ENCODE data around the gene KBTBD3.

KBTBD3 gene, protein sequence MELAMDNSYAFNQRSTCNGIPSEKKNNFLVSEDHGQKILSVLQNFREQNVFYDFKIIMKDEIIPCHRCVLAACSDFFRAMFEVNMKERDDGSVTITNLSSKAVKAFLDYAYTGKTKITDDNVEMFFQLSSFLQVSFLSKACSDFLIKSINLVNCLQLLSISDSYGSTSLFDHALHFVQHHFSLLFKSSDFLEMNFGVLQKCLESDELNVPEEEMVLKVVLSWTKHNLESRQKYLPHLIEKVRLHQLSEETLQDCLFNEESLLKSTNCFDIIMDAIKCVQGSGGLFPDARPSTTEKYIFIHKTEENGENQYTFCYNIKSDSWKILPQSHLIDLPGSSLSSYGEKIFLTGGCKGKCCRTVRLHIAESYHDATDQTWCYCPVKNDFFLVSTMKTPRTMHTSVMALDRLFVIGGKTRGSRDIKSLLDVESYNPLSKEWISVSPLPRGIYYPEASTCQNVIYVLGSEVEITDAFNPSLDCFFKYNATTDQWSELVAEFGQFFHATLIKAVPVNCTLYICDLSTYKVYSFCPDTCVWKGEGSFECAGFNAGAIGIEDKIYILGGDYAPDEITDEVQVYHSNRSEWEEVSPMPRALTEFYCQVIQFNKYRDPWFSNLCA

DNA sequence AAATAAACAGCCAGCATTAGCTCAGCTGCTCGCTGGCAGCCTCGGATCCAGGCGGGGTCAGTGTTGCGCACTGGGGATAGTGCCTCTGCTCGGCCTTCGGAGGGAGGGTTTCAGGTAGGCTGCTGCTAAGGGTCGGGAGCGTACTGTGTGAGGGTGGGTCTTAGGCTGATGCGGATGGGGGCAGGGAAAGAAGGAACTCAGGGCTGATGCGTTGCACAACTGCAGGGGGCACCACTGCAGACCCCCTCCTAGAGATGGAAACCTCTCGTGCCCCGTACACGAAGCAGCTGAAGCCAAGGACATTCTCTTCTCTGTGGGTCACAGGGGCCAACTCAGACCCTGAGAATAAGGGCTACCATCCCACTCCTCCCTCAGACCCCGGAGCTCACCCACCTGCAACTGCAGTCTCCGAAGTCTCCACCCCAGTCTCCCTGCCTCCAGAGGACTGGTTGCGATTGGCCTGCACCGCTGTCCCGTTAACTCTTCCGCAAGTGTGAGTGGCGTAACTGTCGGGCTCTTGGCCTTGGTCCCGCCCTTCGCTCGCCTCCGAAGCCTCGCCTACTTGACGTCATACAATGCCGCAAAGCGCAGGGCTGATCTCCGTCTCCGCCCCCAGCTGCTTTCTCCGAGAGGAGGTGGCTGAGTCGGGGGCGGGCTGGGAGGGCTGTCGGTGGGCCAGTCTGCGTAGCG lies at the start of gene KBTBD3:
KBTBD3 (minus strand) TSS at position 429 of the 690 bp plus-strand sequence. CDS start 18,250 bp downstream, outside the sequence.
- DNase-seq, result peak; percentile 98

DNA sequence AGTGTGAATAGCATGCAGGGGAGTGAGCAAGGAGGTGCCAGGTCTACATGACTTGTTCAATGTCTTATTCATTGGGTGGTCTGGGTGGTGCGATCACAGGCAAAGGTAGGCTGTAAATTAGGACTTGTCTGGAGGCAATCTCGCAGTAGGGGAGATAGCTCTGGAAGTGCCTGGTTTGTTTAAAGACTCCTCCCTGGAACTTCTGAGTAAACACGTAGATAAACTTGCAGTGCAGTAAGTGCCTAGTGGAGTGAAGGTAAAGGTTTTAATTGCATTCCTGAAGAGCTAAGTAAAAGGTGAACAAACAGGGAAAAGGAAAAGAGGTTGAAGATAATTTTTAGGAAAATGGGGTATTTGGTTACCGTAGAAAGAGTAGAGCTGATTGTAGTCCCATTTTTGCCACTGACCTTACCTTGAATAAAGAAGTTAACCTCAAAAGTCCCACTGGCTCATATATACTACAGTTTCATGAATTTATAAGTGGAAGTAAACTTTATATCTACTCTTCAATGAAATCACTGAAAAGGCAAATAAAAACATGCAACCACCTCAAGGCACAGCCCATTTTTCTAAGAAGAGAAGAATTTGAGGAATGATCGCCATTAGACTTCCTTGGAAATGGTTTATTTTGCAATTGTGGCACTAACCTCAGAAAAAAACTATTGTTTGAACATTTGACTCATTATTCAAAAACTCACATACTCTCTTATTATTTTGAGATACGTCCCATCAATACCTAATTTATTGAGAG lies 44.6 kb upstream of the KBTBD3 start:
- no peak for DNase-seq

DNA sequence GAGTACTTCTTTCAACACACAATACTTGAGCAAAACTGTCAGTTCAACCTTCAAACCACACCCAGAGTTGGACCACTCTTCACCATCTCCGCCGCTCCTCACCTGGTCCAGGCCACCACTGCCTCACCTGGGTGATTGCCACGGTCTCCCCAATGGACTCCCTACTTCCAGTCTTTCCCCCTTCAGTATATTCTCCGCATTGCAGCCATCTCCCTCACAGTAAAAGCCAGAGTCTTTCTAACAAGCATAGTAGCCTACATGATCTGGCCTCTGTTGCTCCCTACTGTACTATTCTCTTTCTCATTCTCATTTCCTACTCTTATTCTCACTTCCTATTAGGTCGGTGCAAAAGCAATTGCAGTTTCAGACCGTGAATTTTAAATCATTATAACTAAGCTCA lies 28.8 kb upstream of the KBTBD3 start:
- no peak for DNase-seq

DNA sequence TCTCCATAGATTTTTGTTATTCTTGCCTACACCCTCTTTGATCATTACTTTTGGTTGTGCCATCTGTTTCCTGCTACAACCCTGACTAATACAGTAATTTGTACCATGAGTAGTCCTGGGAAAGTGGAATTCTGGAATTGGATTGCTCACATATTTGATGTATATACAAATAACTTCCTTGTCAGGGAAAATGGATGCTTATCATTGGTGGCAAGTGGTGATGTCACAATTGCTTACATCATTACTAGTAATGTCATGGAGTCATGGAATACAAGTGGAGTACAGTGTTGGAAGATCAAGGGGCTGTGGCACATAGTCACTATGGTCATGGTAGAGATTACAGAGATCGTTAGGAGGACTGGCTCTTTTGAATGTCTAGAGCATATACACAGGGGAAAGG lies 24.7 kb upstream of the KBTBD3 start:
- DNase-seq, result no peak

DNA sequence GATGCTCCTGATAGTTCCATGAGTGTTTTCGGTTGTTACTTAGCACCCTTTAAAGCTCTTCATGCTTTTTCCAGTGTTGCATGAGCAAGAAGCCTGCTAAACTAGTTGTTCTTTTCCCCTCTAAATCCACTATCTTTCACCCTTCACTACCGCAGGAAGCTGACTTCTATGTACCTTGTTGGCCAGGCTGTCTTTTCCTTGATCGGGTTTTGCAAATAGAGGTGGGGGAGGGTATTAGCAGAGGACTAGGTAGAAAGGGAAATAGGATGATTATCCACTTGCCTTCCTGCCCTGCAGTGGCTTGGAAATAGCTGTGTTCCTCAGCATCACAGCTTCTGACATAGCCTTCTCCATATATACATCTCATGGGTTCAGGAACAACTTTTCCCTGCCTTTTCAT lies 24.2 kb upstream of the KBTBD3 start:
- DNase-seq, result no peak

DNA sequence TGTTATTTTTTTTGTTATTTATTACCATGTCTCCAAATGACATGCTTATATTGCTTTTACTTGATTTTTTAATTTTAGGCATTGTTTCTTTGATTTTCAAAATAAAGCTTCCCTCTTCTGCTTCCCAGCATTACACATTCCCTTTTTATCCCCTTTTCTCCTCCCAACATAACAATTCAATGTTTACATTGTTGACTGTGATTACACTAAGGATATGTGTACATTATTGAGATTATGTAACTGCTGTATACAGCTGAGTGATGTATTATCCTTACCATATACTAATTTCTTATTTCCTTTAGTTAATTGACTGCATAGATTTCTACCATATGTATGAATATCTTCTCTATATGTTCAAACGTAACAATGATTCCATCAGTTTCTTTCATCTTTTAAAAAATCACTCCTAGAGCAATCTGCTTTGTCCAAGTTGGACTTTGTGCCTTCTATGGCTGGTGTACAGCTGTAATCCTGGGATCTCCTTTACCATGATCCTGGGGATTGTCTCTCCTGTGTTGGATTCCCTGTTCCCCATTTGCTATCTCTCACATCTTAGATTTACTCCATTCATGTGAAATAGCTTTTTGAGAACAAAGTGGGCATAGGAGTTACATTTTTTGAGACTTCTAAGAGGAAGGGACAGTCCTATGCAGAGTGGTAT lies 21.9 kb upstream of the KBTBD3 start:
- no peak for DNase-seq

DNA sequence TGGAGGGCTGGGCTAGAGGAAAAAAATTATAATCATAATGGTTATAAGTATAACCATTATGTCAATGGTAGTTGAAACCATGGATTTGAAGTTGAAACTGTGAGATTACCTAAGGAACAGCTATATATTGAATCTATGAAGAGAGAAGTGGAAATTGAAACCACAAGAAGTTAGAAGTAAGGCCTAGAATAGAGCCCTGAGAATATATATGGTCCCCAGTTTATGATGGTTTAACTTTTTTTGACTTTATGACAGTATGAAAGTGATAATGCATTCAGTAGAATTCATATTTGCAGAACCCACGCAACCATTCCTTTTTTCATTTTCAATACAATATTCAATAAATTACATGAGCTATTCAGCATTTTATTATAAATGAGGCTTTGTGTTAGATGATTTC lies 15.3 kb upstream of the KBTBD3 start:
- no peak for DNase-seq

DNA sequence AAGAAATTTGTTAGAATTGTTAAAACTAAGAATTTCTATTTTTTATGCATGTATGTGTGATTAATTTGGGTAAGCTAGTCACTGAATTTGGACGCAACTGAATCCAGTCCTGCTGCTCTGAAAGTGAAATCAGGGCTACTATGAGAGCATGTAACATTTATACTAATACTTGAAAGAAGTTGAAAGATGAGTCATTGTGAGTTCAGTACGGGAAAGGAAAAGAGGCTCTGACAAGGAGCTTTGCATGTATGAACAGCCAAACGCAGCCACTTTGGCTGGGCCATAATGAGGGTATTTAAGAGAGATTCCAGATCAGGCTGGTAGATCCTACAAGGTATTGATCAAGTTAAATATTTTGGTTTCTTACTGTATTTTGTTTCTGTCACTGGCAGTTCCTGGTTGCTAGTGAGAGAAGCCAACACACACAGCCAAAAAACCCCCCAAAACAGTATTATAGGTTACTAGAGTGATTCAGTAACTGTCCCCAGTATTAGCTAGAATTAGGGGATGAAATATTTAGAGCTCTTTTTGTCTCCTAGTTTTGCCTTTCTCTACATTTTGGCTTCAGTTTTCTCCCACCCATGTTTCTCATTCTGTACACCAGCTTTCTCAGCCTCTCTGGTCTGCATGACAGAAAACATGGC lies 14.5 kb upstream of the KBTBD3 start:
- DNase-seq, result peak; percentile 33

DNA sequence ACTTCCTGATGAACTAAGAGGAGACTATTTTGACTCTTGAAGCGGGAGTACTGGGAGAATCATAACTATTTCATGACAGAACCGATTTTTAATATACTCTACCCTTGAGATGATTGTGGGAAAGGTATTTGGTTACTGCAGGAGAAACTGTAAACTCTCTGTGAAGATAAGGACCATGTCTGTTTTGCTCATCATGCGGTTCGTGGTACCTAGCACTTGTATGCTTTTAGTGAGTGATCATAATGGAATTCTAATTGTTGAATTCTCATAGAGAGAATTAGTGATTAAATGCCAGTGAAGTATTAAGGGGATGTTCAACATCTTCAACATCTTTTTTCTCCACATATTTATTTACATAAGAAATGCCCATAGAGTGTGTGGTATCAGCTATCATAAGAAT lies 11.7 kb upstream of the KBTBD3 start:
- DNase-seq, result no peak

DNA sequence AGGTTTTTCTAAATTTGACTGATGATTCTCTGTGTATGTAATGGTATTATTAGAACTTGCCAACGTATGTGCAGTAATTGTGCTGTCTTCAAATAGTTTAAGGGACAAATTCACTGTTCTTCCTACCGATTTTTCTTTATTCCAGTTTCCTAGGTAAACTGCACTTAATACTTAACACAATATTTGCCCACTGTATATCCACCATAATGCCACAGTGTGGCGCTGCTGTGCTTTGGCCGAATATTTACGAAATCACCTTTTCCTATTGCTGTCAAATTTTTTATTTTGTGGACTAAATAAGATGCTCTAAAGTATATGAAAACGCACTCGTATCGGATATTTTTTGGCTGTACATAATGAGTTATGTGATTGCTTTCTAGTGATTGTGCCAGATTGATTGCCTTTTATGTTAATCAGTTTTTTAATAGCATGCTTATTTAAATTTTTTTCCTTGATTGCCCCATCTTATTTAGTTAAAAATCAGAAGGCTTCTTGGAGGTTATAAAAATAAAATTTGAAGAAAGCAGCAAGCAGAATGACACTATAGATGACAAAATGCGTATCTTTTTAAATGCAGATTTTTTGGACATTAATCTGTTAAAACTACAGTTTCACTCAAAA lies 10.8 kb upstream of the KBTBD3 start:
- peak; percentile 55 for DNase-seq

DNA sequence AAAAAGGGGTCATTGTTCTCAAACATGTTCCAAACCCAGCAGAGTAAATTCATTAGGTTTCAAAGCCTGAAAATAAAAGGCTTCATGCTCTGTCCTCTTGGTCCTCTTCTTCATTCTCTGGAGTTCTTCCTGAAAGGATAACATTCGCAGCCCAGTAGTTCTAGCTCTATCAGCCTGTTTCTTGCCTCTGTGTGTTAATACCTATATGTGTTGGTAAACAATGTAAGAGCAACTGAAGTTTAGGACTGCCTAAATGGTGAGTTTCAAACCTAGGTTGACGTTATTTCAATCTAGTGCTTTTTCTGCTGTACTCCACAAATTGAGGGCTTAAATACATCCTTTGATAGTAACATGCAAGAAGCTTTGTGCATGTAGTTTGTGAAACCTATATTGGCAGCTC lies 9.7 kb upstream of the KBTBD3 start:
- no peak for DNase-seq

DNA sequence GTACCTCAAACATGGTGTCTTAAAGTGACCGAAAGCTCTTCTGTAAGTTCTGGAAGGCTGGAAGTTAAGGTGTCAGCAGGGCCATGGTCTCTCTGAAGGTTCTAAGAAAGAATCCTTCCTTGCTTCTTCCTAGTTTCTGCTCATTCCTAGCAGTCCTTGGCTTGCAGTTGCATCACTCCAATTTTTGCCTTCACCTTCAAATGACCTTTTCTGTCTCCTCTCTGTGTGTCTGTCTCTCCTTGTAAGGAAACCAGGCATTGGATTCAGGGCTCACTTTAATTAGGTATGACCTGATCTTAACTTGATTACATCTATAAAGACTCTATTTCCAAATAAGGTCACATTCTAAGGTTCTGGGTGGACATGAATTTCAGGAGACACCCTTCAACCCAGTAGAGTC lies 9.0 kb upstream of the KBTBD3 start:
- DNase-seq, result no peak

DNA sequence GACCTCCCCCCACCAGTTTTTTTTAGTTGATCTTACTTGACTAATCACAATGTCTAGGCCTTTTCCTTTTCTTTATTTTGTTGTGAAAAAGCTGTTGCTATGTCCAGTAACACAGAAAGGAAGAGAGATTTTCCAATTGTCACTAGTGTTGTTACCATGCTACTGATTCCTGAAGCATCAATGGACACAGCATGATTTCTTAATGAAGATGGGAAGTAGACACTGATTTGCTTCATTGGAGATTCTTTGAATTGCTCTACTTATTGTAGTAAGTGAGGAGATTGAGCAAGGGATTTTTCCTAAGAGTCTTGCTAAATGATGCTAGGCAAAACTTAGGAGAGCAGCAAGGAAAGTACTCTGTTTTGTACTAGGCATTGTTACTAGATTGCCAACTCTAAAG lies 4.9 kb upstream of the KBTBD3 start:
- DNase-seq, result no peak

DNA sequence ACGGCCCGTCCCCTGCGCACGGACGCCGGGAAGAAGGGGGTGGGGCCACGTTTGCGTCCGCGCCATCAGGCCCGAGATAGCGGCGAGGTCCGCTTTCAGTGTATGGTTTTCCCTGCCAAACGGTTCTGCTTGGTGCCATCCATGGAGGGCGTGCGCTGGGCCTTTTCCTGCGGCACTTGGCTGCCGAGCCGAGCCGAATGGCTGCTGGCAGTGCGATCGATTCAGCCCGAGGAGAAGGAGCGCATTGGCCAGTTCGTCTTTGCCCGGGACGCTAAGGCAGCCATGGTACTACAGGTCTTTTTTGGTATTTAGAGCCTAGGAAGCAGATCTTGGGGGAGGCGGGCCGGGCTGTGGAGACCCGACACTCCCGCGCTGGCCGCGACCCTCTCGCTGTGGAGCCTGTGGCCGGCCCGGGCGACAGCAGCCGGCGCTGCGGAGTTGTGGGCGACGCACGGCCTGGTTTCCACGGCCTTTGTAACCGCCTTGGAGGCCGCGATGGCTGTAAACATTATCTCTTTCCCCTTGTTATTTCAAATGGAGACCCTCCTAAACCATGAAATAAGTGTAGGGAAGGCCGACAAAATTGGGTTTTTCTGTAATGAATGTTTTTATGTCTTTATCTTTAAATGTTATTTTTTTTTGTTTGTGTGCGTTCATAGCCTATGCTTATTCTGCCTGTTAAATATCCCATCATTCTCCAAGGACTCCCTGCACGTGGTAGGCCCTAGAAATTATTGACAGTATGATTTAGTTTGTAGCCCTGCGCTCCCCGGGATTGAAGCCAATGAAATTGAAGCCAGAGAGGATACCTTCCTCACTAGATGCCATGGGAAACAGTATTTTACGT lies 685 bp upstream of the KBTBD3 start, which contains the start of gene AASDHPPT:
AASDHPPT (plus strand) TSS at position 54 of the 847 bp plus-strand sequence; CDS start at position 103, 49 bp downstream.
- DNase-seq, result no peak

DNA sequence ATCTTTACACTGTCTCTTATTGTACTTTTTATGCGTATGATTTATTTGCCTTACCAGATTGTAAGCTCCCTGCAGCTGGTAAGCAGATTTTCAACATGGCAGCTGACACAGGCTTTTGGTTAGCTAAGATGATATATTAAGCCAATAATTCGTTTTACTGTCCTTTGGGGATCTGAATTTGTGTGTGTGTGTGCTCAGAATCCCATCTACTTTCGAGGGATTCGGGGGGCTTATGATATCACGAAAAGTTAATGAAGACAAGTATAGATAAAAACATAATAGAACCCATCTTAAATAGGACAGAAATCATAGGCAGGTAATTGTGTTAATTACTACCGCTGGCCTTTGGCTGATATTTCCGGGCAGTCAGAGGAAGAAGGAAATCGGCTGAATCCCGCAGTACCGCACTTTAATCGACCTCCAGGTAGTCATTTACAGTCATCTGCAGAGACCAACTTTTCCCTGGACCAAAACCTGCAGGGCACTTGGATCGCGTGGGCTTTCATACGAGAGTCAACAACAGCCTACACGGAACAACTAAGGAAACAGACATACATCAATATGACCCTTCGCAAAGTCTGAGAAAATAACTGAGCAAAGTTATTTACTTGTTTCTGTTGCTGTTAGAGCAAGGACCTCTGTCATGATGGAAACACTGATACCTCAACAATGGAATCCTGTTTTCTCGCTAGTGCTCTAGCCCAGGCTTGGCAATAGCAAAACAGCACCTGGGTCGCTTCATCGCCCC lies 802 bp downstream of the KBTBD3 start:
- DNase-seq, result peak; percentile 9

DNA sequence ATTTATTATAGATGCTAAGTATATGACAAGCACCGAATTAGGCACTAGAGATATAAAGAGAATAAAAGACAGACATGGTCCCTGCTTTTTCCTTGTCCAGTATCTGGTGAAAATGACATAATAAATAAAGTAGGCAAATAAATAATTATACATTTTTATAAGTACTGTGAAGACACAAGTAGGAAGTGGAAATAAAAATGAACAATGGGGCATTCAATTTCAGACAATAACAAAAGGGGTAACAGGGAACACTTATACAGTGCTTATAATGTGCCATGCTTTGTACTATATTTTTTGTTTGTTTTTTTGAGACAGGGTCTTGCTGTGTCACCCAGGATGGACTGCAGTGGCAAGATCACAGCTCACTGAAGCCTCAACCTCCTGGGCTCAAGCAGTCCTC lies 4.3 kb downstream of the KBTBD3 start:
- no peak for DNase-seq

DNA sequence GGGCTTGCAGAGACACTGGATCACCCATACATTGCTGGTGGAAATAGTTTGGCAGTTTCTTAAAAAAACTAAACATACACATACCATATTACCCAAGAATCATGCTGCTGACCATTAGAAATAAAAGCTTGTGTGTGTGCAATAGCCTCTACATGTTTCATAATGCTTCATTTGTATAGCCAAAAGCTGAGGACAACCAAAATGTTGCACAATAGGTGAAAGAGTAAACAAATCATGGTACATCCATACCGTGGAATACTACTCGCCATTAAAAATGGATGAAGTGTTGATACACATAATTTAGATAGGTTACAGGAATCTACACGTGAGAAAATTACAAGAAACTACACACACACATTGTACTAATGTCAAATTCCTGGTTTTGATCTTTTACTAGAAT lies 6.5 kb downstream of the KBTBD3 start:
- DNase-seq, result no peak

DNA sequence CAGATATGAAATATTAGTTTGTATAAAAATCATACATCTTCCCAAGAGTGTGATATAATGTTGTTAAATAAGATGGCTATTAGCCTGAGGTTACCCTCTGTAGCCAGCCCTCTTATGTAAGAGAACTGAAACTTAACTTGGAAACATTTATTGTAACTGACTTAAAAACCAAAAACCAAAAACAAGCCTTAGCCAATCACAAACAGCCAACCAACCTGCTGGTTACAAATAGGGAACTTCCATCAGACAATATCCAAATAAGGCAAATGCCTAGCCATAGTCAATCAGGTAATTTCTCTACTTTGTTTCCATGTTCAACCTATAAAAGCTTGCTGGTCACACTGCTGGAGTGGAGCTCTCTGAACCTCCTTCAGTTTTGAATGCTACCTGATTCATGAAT lies 14.1 kb downstream of the KBTBD3 start:
- DNase-seq, result no peak

All from stimulated activated CD4-positive, alpha-beta T cell treated with anti-CD3 and anti-CD28 coated beads, Interleukin-15, amount 100 ng/mL, for 24 hours (primary cell).